AML-193 (cell line): Measurements from ENCODE around the gene ZNF28.
"Not testable (repeated sequence)": the region's sequence is repeated elsewhere in the genome, so short reads cannot be mapped to it uniquely, and the experiment has no call there.

Experiments used
- DNase-seq, 2 experiments: peaks; one replicate each; lab custom pipeline; 2025; lab: John Stamatoyannopoulos, UW

The ZNF28 gene

DNA sequence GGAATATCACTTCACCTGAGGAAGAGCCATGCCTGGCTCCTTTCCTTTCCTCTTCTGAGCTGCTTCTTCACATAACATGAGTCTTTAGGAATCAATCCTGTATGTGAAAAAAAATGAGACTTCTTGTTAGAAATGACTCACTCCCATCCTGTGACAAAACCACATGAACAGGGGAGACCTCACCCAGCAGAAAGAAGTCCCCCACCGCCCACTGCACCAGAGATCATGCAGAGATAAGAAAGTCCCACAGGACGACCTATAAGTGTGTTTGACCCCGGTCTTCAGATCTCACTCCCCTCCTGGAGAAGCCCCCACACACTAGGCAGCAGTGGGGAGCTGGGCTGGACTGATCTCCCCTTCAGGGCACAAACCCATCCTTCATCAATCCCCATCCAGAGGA, 42.6 kb downstream of the ZNF28 start:
- DNase-seq: no peak

GRCh38 chr19:52756447-52756846, 65.0 kb downstream of the ZNF28 start:
- DNase-seq: not testable (repeated sequence)

DNA sequence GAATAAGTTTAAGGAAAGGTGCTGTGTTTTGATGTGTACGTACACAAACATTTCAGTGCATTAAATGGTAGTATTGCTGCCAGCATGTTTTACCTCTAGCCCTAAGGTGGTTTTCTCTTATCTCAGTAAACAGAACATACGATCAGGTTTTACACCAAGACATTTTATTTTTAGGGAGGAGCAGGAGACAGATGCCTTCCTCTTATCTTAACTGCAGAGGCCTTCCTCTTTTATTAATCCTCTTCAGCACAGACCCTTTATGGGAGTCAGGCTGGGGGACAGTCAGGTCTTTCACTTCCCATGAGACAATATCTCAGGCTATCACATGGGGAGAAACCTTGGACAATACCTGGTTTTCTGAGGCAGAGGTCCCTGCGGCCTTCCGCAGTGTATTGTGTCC, 71.7 kb downstream of the ZNF28 start:
- DNase-seq: no peak

DNA sequence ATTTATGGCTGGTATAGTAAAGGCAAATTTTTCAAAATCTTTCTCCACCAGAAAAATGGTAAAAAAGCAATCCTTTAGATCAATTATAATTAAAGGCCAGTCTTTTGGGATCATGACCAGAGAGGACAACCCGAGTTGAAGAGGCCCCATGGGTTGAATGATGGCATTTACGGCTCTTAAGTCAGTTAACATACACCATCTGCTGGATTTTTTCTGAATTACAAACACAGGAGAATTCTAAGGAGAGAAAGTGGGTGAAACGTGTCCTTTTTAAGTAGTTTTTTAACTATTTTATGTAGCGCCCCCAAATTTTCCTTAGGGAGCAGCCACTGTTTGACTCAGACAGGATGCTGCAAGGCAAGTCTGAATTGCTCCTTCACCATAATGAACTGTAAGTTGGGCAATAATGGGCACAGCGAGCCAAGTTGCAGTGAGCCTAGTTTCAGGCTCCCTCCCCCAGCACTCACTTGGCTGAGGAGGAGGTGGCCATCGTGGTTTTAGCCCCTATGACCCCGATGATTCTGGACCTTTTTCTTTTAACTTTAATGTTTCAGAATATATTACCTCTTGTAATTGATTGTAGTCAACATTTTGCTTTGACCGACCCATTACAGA, 73.0 kb downstream of the ZNF28 start:
- no peak for DNase-seq
